Peyer's patch (tissue), 4 donors: ENCODE data around the gene CYP27B1.
"Not testable (repeated sequence)": the region's sequence is repeated elsewhere in the genome, so short reads cannot be mapped to it uniquely, and the experiment has no call there.

ENCODE experiments used
- POLR2A ChIP-seq, 2 donors: fragments of 450-650 bp; IDR thresholded peaks; one replicate each; pipeline ENCODE4 v1.5.1; 2017; ENCODE audit warnings: antibody characterized with exemption in 2 of 2, mild to moderate bottlenecking in 2 of 2, moderate library complexity in 2 of 2
- TF ChIP-seq, protein P1 (sequence below), 6 experiments: fragments of 450-650 bp in 4 of 6; fragments of 200-600 bp in 2 of 6; sonication (generic) in 1 of 6; IDR thresholded peaks; one replicate each; pipeline ENCODE4 v1.5.1; 2017 to 2019; ENCODE audit warnings: antibody characterized with exemption in 6 of 6, mild to moderate bottlenecking in 3 of 6, moderate library complexity in 1 of 6

DNA sequence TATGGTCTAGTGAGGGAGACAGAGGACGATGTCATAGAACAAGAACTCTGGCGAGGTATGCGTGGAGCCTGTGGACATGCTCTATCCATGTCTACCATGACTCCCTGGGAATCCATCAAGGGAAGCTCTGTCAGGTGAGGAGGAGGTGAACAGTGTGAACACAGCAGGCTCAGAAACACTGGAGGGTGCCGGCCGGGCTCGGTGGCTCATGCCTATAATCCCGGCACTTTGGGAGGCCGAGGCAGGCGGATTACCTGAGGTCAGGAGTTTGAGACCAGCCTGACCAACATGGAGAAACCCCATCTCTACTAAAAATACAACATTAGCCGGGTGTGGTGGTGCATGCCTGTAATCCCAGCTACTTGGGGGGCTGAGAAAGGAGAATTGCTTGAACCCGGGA lies 7.8 kb upstream of the CYP27B1 start:
- TF ChIP-seq, protein P1, sequence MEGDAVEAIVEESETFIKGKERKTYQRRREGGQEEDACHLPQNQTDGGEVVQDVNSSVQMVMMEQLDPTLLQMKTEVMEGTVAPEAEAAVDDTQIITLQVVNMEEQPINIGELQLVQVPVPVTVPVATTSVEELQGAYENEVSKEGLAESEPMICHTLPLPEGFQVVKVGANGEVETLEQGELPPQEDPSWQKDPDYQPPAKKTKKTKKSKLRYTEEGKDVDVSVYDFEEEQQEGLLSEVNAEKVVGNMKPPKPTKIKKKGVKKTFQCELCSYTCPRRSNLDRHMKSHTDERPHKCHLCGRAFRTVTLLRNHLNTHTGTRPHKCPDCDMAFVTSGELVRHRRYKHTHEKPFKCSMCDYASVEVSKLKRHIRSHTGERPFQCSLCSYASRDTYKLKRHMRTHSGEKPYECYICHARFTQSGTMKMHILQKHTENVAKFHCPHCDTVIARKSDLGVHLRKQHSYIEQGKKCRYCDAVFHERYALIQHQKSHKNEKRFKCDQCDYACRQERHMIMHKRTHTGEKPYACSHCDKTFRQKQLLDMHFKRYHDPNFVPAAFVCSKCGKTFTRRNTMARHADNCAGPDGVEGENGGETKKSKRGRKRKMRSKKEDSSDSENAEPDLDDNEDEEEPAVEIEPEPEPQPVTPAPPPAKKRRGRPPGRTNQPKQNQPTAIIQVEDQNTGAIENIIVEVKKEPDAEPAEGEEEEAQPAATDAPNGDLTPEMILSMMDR (IDR thresholded peaks at IDR 0.05): not testable (repeated sequence)
- not testable (repeated sequence) for TF ChIP-seq POLR2A (IDR thresholded peaks at IDR 0.05)
